GM12878 (cell line): ENCODE measurements around the gene NDUFA11. TPM values are rescaled to one million over a fixed set of nuclear protein-coding genes. Genes with fewer than 3 reads are reported as not detected.

ENCODE experiments used
- BCL11A ChIP-seq: IDR thresholded peaks from 2 replicates; pipeline ENCODE4 v1.6.1; 2011; ENCODE audit warnings: low read depth, low read length
- CBX3 ChIP-seq: fragments of 200-600 bp; sonication (generic); IDR thresholded peaks from 2 replicates; pipeline ENCODE4 v1.6.1; 2016; ENCODE audit warnings: low read depth, borderline replicate concordance
- CHD1 ChIP-seq: IDR thresholded peaks from 2 replicates; pipeline ENCODE4 v1.6.1; 2012; ENCODE audit warnings: low read depth, low read length, improper control_type of control experiment
- DPF2 ChIP-seq: fragments of 450-650 bp; IDR thresholded peaks from 2 replicates; pipeline ENCODE4 v1.6.1; 2017; ENCODE audit warnings: mild to moderate bottlenecking
- FOXK2 ChIP-seq: fragments of 450-650 bp; IDR thresholded peaks from 2 replicates; pipeline ENCODE4 v1.6.1; 2017; ENCODE audit warnings: mild to moderate bottlenecking, moderate library complexity
- IKZF1 ChIP-seq: fragments of 450-650 bp; conservative IDR thresholded peaks from 2 replicates; pipeline ENCODE4 v1.6.1; 2017; ENCODE audit warnings: antibody characterized with exemption, mild to moderate bottlenecking
- PML ChIP-seq: IDR thresholded peaks from 2 replicates; pipeline ENCODE4 v1.6.1; 2012; ENCODE audit warnings: low read length, inconsistent platforms
- POU2F2 ChIP-seq: IDR thresholded peaks from 3 replicates; pipeline ENCODE4 v1.6.1; 2011; ENCODE audit warnings: low read depth, mild to moderate bottlenecking, low read length, borderline replicate concordance
- RBBP5 ChIP-seq: fragments of 200-600 bp; sonication (generic); conservative IDR thresholded peaks from 2 replicates; pipeline ENCODE4 v1.6.1; 2016
- RUNX3 ChIP-seq: IDR thresholded peaks from 2 replicates; pipeline ENCODE4 v1.6.1; 2012; ENCODE audit warnings: low read length, inconsistent platforms
- SUPT20H ChIP-seq: IDR thresholded peaks from 2 replicates; pipeline ENCODE4 v1.6.1; 2011; ENCODE audit warnings: low read depth, mild to moderate bottlenecking, low read length, moderate library complexity, borderline replicate concordance; ENCODE audit not compliant: control insufficient read depth
- TBL1XR1 ChIP-seq: IDR thresholded peaks from 2 replicates; pipeline ENCODE4 v1.6.1; 2012; ENCODE audit warnings: low read depth, low read length, improper control_type of control experiment
- polyA plus RNA-seq, 11 experiments: library from polyadenylated mRNA; depleted of rRNA in 4 of 11; unstranded in 6 of 11; stranded (reverse) in 5 of 11; fragments of >200 nt; fragmentation: Nextera tagmentation in 4 of 11; fragmentation: Illumina TruSeq in 1 of 11; extraction: Ambion mirVana in 4 of 11; extraction: Trizol in 1 of 11; gene quantifications; 1 replicate in 1 of 11; 2 replicates in 10 of 11; pipeline versions ENCODE4 v1.2.1 to v1.2.3, GENCODE V29; 2011 to 2016; ENCODE audit warnings: inconsistent platforms in 2 of 11, missing spikeins in 2 of 11, low read depth in 1 of 11
- total RNA-seq, 4 experiments: library from RNA; depleted of rRNA in 3 of 4; stranded (reverse); fragments of >200 nt in 3 of 4; fragmentation: Illumina TruSeq in 1 of 4; extraction: Trizol in 1 of 4; gene quantifications; 2 replicates each; pipeline versions ENCODE4 v1.2.1 to v1.2.3, GENCODE V29; 2013 to 2021
- TF ChIP-seq, protein P1 (sequence below): fragments of 450-650 bp; IDR thresholded peaks from 2 replicates; pipeline ENCODE4 v1.6.1; 2016; ENCODE audit warnings: mild to moderate bottlenecking, moderate library complexity, borderline replicate concordance
- TF ChIP-seq, protein P2 (sequence below): IDR thresholded peaks from 2 replicates; pipeline ENCODE4 v1.6.1; 2011; ENCODE audit warnings: mild to moderate bottlenecking, low read depth, low read length, moderate library complexity; ENCODE audit not compliant: insufficient replicate concordance
- TF ChIP-seq, protein P3 (sequence below): fragments of 450-650 bp; IDR thresholded peaks from 2 replicates; pipeline ENCODE4 v1.6.1; 2017; ENCODE audit warnings: low read depth, mild to moderate bottlenecking, moderate library complexity
- TF ChIP-seq, protein P4 (sequence below): fragments of 450-650 bp; formaldehyde crosslinking; IDR thresholded peaks from 2 replicates; pipeline ENCODE4 v1.4.0; 2020; ENCODE audit warnings: mild to moderate bottlenecking, moderate library complexity

NDUFA11 gene
- total and polyA plus RNA-seq, 10 of the 15 experiments (the other 5 are each of a cell fraction or from before 2014, with no cell fraction given): 108 to 600 (median 289) TPM

DNA sequence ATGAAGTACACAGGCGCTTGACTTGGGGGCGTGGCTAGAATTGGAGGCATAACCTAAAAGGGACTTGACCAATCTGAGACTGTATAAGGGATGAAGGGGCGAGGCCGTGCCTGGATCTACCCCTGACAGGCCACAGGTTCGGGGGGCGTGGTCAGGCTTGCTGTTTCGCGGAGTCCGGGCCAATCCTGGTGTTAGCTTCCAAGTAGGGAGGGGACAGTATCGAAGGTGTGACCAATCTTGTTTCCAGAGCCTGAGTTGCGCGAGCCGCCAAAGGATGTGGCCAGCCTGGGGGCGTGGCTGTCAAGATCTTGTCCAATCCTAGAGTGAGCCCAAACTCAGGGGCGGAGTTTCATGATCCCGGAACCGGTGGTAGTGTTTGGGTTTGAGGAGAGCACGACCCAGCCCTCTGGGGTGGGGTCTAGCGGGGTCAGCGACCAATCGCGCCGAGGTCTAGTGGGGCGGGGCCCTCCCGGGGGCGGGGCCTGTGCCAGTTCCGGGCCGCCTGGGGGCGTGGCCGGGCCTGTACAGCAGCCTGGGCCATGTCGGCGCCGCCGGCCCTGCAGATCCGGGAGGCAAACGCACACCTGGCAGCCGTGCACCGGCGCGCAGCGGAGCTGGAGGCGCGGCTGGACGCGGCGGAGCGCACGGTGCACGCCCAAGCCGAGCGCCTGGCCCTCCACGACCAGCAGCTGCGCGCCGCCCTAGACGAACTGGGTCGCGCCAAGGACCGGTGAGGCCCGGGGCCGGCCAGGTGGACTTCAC, 943 bp upstream of the NDUFA11 start, which contains the start of gene VMAC (continued):
- TF ChIP-seq, protein P1, sequence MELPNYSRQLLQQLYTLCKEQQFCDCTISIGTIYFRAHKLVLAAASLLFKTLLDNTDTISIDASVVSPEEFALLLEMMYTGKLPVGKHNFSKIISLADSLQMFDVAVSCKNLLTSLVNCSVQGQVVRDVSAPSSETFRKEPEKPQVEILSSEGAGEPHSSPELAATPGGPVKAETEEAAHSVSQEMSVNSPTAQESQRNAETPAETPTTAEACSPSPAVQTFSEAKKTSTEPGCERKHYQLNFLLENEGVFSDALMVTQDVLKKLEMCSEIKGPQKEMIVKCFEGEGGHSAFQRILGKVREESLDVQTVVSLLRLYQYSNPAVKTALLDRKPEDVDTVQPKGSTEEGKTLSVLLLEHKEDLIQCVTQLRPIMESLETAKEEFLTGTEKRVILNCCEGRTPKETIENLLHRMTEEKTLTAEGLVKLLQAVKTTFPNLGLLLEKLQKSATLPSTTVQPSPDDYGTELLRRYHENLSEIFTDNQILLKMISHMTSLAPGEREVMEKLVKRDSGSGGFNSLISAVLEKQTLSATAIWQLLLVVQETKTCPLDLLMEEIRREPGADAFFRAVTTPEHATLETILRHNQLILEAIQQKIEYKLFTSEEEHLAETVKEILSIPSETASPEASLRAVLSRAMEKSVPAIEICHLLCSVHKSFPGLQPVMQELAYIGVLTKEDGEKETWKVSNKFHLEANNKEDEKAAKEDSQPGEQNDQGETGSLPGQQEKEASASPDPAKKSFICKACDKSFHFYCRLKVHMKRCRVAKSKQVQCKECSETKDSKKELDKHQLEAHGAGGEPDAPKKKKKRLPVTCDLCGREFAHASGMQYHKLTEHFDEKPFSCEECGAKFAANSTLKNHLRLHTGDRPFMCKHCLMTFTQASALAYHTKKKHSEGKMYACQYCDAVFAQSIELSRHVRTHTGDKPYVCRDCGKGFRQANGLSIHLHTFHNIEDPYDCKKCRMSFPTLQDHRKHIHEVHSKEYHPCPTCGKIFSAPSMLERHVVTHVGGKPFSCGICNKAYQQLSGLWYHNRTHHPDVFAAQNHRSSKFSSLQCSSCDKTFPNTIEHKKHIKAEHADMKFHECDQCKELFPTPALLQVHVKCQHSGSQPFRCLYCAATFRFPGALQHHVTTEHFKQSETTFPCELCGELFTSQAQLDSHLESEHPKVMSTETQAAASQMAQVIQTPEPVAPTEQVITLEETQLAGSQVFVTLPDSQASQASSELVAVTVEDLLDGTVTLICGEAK: no peak
- TF ChIP-seq, protein P2, sequence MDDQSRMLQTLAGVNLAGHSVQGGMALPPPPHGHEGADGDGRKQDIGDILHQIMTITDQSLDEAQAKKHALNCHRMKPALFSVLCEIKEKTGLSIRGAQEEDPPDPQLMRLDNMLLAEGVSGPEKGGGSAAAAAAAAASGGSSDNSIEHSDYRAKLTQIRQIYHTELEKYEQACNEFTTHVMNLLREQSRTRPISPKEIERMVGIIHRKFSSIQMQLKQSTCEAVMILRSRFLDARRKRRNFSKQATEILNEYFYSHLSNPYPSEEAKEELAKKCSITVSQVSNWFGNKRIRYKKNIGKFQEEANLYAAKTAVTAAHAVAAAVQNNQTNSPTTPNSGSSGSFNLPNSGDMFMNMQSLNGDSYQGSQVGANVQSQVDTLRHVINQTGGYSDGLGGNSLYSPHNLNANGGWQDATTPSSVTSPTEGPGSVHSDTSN: peak; percentile 33
- 0 out of 3 replicates have a peak, but pooled peaks have one; percentile 21 for TF ChIP-seq POU2F2
- TF ChIP-seq TBL1XR1: no peak
- TF ChIP-seq RBBP5: no peak
- TF ChIP-seq DPF2: peak; percentile 57; the same call in 1 of the 2 replicates
- TF ChIP-seq, protein P3, sequence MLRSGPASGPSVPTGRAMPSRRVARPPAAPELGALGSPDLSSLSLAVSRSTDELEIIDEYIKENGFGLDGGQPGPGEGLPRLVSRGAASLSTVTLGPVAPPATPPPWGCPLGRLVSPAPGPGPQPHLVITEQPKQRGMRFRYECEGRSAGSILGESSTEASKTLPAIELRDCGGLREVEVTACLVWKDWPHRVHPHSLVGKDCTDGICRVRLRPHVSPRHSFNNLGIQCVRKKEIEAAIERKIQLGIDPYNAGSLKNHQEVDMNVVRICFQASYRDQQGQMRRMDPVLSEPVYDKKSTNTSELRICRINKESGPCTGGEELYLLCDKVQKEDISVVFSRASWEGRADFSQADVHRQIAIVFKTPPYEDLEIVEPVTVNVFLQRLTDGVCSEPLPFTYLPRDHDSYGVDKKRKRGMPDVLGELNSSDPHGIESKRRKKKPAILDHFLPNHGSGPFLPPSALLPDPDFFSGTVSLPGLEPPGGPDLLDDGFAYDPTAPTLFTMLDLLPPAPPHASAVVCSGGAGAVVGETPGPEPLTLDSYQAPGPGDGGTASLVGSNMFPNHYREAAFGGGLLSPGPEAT: no peak
- TF ChIP-seq CBX3: no peak
- no peak for TF ChIP-seq SUPT20H
- TF ChIP-seq BCL11A: no peak
- peak; percentile 2; the same call in 1 of the 2 replicates for TF ChIP-seq RUNX3
- no peak for TF ChIP-seq FOXK2
- no peak for TF ChIP-seq PML
- TF ChIP-seq CHD1: no peak
- TF ChIP-seq IKZF1: peak; percentile 48
- TF ChIP-seq, protein P4, sequence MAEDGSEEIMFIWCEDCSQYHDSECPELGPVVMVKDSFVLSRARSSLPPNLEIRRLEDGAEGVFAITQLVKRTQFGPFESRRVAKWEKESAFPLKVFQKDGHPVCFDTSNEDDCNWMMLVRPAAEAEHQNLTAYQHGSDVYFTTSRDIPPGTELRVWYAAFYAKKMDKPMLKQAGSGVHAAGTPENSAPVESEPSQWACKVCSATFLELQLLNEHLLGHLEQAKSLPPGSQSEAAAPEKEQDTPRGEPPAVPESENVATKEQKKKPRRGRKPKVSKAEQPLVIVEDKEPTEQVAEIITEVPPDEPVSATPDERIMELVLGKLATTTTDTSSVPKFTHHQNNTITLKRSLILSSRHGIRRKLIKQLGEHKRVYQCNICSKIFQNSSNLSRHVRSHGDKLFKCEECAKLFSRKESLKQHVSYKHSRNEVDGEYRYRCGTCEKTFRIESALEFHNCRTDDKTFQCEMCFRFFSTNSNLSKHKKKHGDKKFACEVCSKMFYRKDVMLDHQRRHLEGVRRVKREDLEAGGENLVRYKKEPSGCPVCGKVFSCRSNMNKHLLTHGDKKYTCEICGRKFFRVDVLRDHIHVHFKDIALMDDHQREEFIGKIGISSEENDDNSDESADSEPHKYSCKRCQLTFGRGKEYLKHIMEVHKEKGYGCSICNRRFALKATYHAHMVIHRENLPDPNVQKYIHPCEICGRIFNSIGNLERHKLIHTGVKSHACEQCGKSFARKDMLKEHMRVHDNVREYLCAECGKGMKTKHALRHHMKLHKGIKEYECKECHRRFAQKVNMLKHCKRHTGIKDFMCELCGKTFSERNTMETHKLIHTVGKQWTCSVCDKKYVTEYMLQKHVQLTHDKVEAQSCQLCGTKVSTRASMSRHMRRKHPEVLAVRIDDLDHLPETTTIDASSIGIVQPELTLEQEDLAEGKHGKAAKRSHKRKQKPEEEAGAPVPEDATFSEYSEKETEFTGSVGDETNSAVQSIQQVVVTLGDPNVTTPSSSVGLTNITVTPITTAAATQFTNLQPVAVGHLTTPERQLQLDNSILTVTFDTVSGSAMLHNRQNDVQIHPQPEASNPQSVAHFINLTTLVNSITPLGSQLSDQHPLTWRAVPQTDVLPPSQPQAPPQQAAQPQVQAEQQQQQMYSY (CRISPR knock-in tag): no peak
